Fibroblast of peridontal ligament (primary cell): Measurements from ENCODE around the gene CELA3B.
"Not testable (repeated sequence)": the region's sequence is repeated elsewhere in the genome, so short reads cannot be mapped to it uniquely, and the experiment has no call there.

Experiments
- DNase-seq: peaks from one replicate; pipeline ENCODE4 v3.0.0-alpha.2; 2010; ENCODE audit errors: extremely low read depth

Gene CELA3B

GRCh38 chr1:21942959-21943640, 33.7 kb upstream of the CELA3B start:
- peak; percentile 37 for DNase-seq

- DNase-seq = no peak
Measured at GRCh38 chr1:21944733-21945073, 32.1 kb upstream of the CELA3B start.

GRCh38 chr1:21946836-21947587, 29.8 kb upstream of the CELA3B start:
- no peak for DNase-seq

- DNase-seq = no peak
Measured at GRCh38 chr1:21950734-21951133, 26.1 kb upstream of the CELA3B start.

- no peak for DNase-seq
Measured at GRCh38 chr1:21951226-21951870, 25.5 kb upstream of the CELA3B start.

DNA sequence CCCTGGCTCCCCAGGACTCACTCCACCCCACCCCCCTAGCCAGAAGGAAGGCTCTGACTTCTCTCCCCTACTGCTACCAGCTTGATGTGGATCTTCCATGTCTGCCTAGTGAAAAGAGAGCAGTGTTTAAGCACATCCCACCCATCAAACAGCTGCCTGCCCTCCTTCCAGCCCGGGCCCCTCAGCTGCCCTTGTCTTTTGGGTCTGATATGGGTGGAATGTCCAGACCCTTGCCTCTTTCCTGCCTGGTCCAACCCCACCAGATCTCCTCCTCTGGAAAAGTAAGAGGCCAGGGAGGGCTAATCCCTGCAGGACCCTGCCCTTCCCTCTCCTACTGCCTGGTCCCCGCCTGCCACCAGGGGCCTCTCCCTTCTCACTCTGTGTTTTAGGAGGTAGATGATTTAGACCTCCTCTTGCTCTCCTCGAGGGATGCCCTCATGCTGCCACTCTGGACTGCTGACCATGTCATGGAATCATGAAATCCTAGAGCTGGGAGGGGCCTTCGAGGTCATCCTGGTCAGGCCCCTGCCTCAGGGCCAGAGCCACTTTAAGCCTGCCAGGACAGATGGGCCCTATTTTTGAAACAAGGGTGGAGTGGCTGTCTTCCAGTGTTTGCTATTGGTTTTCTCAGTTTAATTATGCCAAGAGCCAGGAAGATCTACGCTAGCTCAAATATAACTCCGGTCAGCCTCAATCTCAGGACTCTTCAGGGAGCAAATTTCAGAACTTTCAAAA, 23.9 kb upstream of the CELA3B start:
- DNase-seq = no peak

- DNase-seq = no peak
Measured at GRCh38 chr1:21955058-21955457, 21.8 kb upstream of the CELA3B start.

- DNase-seq = no peak
Measured at GRCh38 chr1:21955501-21956281, 21.1 kb upstream of the CELA3B start.

GRCh38 chr1:21956720-21957552, 19.9 kb upstream of the CELA3B start:
- no peak for DNase-seq

DNA sequence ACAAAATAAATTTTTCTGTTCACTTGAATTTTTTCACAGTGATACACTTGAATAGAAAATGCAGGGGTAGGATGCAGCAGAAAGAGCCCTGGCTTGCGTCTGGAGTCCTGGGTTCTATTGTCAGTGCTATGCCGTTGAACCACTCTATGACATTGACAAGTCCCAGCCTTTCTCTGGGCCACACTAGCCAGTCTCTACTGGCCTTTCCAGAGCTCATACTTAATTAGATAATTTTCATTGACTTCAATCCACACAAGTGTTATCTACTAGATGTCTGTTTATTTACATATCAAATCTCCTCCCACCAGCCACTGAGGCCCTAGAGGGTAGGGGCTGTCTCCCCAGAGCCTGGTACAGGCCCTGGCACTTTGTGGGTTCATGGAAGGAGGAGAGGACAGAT, 15.5 kb upstream of the CELA3B start:
- no peak for DNase-seq

- DNase-seq = no peak
Measured at GRCh38 chr1:21961799-21962198, 15.0 kb upstream of the CELA3B start.

GRCh38 chr1:21963477-21964217, 13.2 kb upstream of the CELA3B start:
- DNase-seq = peak; percentile 70

DNA sequence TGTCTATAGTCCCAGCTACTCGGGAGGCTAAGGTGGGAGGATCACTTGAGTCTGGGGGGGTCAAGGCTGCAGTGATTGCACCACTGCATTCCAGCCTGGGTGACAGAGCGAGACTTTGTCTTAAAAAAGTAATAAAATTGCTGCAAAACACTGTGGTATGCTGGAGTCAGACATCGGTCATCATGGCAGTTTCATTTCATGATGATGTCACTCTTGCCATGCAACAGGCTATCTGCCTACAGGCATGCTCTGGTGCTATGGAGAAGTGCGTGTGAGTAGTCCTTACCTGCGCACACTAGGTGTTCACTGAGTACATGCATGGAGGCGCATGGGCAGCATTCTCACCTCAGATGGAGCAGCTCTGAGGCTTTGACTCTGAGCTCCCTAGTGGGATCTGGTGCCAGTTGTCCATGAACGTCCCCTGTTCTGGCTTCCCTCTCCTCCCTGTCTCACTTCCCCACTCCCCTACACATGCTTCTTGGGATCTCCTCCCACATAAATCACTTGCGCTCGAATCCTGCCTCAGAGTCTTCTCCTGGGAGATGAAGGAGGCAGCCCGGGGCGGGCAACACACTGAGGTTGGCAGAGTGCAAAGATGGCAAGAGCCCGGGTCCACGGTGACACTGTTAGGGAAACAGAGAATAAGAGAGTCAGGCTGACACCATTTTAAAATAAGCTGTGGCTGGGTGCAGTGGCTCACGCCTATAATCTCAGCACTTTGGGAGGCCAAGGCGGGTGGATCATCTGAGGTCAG, 10.4 kb upstream of the CELA3B start:
- DNase-seq = peak; percentile 65

GRCh38 chr1:21967216-21967615, 9.6 kb upstream of the CELA3B start:
- DNase-seq = not testable (repeated sequence)

DNA sequence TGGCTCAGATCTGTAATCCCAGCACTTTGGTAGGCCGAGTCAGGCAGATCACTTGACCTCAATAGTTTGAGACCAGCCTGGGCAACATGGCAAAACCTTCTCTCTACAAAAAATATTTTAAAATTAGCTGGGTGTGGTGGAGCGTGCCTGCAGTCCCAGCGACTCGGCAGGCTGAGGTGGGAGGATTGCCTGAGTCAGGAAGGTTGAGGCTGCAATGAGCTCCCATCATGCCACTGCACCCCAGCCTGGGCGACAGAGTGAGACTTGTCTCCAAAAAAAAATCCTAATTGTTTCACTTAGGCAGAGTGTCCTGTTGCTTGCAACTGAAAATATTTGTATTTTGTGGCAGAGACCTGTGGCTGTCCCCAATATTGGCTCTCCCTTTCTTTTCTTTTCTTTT, 7.8 kb upstream of the CELA3B start:
- not testable (repeated sequence) for DNase-seq

GRCh38 chr1:21970523-21970922, 6.3 kb upstream of the CELA3B start:
- DNase-seq = not testable (repeated sequence)

- DNase-seq = not testable (repeated sequence)
Measured at GRCh38 chr1:21972973-21973441, 3.8 kb upstream of the CELA3B start.

DNA sequence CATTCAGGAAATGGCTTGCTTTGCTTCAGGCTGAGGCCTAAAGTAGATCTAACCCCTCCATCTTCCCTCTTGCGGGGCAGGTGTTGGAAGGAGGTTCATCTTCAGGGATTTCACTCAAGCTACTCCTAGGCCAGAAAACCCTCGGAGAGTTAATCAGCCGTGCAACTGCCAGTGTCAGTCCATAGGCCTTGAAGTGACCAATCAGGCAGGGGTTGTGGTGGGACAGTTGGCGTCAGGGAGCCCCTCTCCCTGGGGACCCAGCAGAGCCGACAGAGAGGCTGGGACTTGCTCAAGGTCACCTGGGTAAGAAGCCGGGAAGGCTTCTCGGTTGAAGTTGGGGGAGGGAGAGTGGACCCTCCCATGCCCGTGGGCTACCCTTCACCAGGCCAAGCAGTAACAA, 2.9 kb upstream of the CELA3B start:
- not testable (repeated sequence) for DNase-seq

DNA sequence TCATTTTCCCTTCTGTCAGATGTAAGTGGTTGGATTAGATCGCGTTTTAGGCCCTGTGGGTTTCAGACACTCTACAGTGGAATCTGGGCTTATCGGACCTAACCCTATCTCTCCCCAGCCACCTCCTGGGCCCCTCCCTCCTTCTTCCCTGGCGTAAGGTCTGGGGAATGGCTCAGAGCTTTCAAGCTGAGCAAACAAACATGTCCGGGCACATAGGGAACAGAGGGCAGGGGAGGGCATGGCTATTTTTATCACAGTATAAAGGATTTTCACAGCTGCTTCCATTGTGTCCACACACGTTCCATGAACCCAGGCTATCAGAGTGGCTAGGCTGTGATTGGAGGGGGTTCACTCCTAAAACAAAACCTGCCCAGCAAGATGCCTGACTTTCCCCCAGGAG, 2.1 kb upstream of the CELA3B start:
- not testable (repeated sequence) for DNase-seq
